ENCODE measurements around the gene TNP1.

The TNP1 gene

GRCh38 chr2:216838151-216838550 lies 21.7 kb downstream of the TNP1 start:
- Histone ChIP-seq H3K27ac (ENCODE audit: low read length) (no peak overlapping the region), H3K4me2 (ENCODE audit: insufficient read depth, low read length) (no peak overlapping the region), H3K79me2 (ENCODE audit: insufficient read depth, low read length) (no peaks in the 10 kb centered on the region), H3K4me3 (ENCODE audit: low read depth in 1 of 2, low read length in 2 of 2) (no peak overlapping the region), H4K20me1 (ENCODE audit: insufficient read depth, low read length) (no peaks in the 10 kb centered on the region), H3K36me3 (ENCODE audit: insufficient read depth, low read length) (no peaks in the 10 kb centered on the region), H3K4me1 (ENCODE audit: insufficient read depth, low read length) (no peaks in the 10 kb centered on the region), H3K27me3 (ENCODE audit: insufficient read depth, low read length, poor library complexity) (peaks cover 8% of the 10 kb centered on the region), H2AFZ (ENCODE audit: low read depth, low read length) (no peak overlapping the region), H3K9me3 (ENCODE audit: insufficient read depth, low read length, severe bottlenecking) (no peaks in the 10 kb centered on the region), H3K9ac (ENCODE audit: low read depth, low read length) (no peak overlapping the region)
- ATAC-seq (ENCODE audit: insufficient read depth, low read depth), result no peak
- DNase-seq, result no peak
- no peak for TF ChIP-seq CTCF (IDR thresholded peaks at IDR 0.05; ENCODE audit: borderline replicate concordance, extremely low read depth, low read length, poor library complexity, severe bottlenecking)
- no peak for TF ChIP-seq EZH2 (IDR thresholded peaks at IDR 0.05; ENCODE audit: borderline replicate concordance, low read depth, low read length, severe bottlenecking)

- H3K4me2 ChIP-seq (ENCODE audit: insufficient read depth, low read length), result no peak overlapping the region
Observed at GRCh38 chr2:216837740-216838139, 22.1 kb downstream of the TNP1 start.

GRCh38 chr2:216833061-216833460 lies 26.8 kb downstream of the TNP1 start:
- no peak for TF ChIP-seq EZH2 (IDR thresholded peaks at IDR 0.05; ENCODE audit: borderline replicate concordance, low read depth, low read length, severe bottlenecking)
- no peak for TF ChIP-seq CTCF (IDR thresholded peaks at IDR 0.05; ENCODE audit: borderline replicate concordance, extremely low read depth, low read length, poor library complexity, severe bottlenecking)
- no peak overlapping the region for H3K4me3 ChIP-seq (ENCODE audit: low read depth in 1 of 2, low read length in 2 of 2)
- no peak for DNase-seq

More at GRCh38 chr2:216837740-216838139, 22.1 kb downstream of the TNP1 start:
- DNase-seq, result no peak
- Histone ChIP-seq H3K36me3 (ENCODE audit: insufficient read depth, low read length) (no peaks in the 10 kb centered on the region), H3K9me3 (ENCODE audit: insufficient read depth, low read length, severe bottlenecking) (no peaks in the 10 kb centered on the region), H3K79me2 (ENCODE audit: insufficient read depth, low read length) (no peaks in the 10 kb centered on the region), H3K27ac (ENCODE audit: low read length) (no peak overlapping the region), H2AFZ (ENCODE audit: low read depth, low read length) (no peak overlapping the region), H3K4me1 (ENCODE audit: insufficient read depth, low read length) (no peaks in the 10 kb centered on the region), H3K4me3 (ENCODE audit: low read depth in 1 of 2, low read length in 2 of 2) (no peak overlapping the region), H3K27me3 (ENCODE audit: insufficient read depth, low read length, poor library complexity) (peaks cover 8% of the 10 kb centered on the region), H4K20me1 (ENCODE audit: insufficient read depth, low read length) (no peaks in the 10 kb centered on the region), H3K9ac (ENCODE audit: low read depth, low read length) (no peak overlapping the region)
- no peak for ATAC-seq (ENCODE audit: insufficient read depth, low read depth)
- no peak for TF ChIP-seq EZH2 (IDR thresholded peaks at IDR 0.05; ENCODE audit: borderline replicate concordance, low read depth, low read length, severe bottlenecking)

GRCh38 chr2:216830346-216830745 lies 29.5 kb downstream of the TNP1 start:
- Histone ChIP-seq H3K9me3 (ENCODE audit: insufficient read depth, low read length, severe bottlenecking) (no peaks in the 10 kb centered on the region), H3K4me1 (ENCODE audit: insufficient read depth, low read length) (no peaks in the 10 kb centered on the region), H2AFZ (ENCODE audit: low read depth, low read length) (no peak overlapping the region), H3K79me2 (ENCODE audit: insufficient read depth, low read length) (no peaks in the 10 kb centered on the region), H3K4me2 (ENCODE audit: insufficient read depth, low read length) (no peak overlapping the region), H3K9ac (ENCODE audit: low read depth, low read length) (no peak overlapping the region), H3K27ac (ENCODE audit: low read length) (no peak overlapping the region), H3K36me3 (ENCODE audit: insufficient read depth, low read length) (no peaks in the 10 kb centered on the region), H4K20me1 (ENCODE audit: insufficient read depth, low read length) (no peaks in the 10 kb centered on the region), H3K27me3 (ENCODE audit: insufficient read depth, low read length, poor library complexity) (peaks cover 17% of the 10 kb centered on the region), H3K4me3 (ENCODE audit: low read depth in 1 of 2, low read length in 2 of 2) (no peak overlapping the region)
- TF ChIP-seq CTCF (IDR thresholded peaks at IDR 0.05; ENCODE audit: borderline replicate concordance, extremely low read depth, low read length, poor library complexity, severe bottlenecking) (no peak), EZH2 (IDR thresholded peaks at IDR 0.05; ENCODE audit: borderline replicate concordance, low read depth, low read length, severe bottlenecking) (no peak)
- no peak for ATAC-seq (ENCODE audit: insufficient read depth, low read depth)
- DNase-seq, result no peak

More at GRCh38 chr2:216833061-216833460, 26.8 kb downstream of the TNP1 start:
- Histone ChIP-seq H3K9ac (ENCODE audit: low read depth, low read length) (no peak overlapping the region), H3K79me2 (ENCODE audit: insufficient read depth, low read length) (no peaks in the 10 kb centered on the region), H3K4me1 (ENCODE audit: insufficient read depth, low read length) (no peaks in the 10 kb centered on the region), H3K27ac (ENCODE audit: low read length) (no peak overlapping the region), H2AFZ (ENCODE audit: low read depth, low read length) (no peak overlapping the region), H3K9me3 (ENCODE audit: insufficient read depth, low read length, severe bottlenecking) (no peaks in the 10 kb centered on the region), H3K4me2 (ENCODE audit: insufficient read depth, low read length) (no peak overlapping the region), H3K27me3 (ENCODE audit: insufficient read depth, low read length, poor library complexity) (peaks cover 13% of the 10 kb centered on the region), H4K20me1 (ENCODE audit: insufficient read depth, low read length) (no peaks in the 10 kb centered on the region), H3K36me3 (ENCODE audit: insufficient read depth, low read length) (no peaks in the 10 kb centered on the region)
- no peak for ATAC-seq (ENCODE audit: insufficient read depth, low read depth)
